Karpas-422 (cell line): Measurements from ENCODE around the gene UNCX. TPM values are rescaled to one million over a fixed set of nuclear protein-coding genes. Genes with fewer than 3 reads are reported as not detected.

Experiments
- DNase-seq: peaks from one replicate; pipeline ENCODE4 v3.0.0-alpha.2; 2015
- H2AFZ ChIP-seq: fragments of 200-600 bp; sonication (generic); 2 replicates; pipeline ENCODE4 v1.6.1; 2014; ENCODE audit warnings: antibody characterized with exemption, low read length, mixed read lengths
- H3K27ac ChIP-seq: fragments of 200-600 bp; sonication (generic); 2 replicates; pipeline ENCODE4 v1.5.1; 2014; ENCODE audit warnings: mild to moderate bottlenecking, low read length, moderate library complexity
- H3K27me3 ChIP-seq: fragments of 200-600 bp; sonication (generic); 2 replicates; pipeline ENCODE4 v1.6.1; 2014; ENCODE audit warnings: low read length, mixed read lengths
- H3K36me3 ChIP-seq: fragments of 200-600 bp; sonication (generic); 2 replicates; pipeline ENCODE4 v1.6.1; 2014; ENCODE audit warnings: low read length, mixed read lengths; ENCODE audit not compliant: insufficient read depth
- H3K4me1 ChIP-seq: fragments of 200-600 bp; sonication (generic); 2 replicates; pipeline ENCODE4 v1.6.1; 2014; ENCODE audit warnings: mild to moderate bottlenecking, low read length, mixed read lengths
- H3K4me2 ChIP-seq: fragments of 200-600 bp; sonication (generic); 2 replicates; pipeline ENCODE4 v1.6.1; 2014; ENCODE audit warnings: low read length, low read depth, mild to moderate bottlenecking; ENCODE audit not compliant: poor library complexity, severe bottlenecking
- H3K4me3 ChIP-seq: fragments of 200-600 bp; sonication (generic); 2 replicates; pipeline ENCODE4 v1.5.1; 2014; ENCODE audit warnings: mild to moderate bottlenecking, antibody characterized with exemption, low read length, mixed read lengths
- H3K79me2 ChIP-seq: fragments of 200-600 bp; sonication (generic); 2 replicates; pipeline ENCODE4 v1.6.1; 2014; ENCODE audit warnings: mild to moderate bottlenecking, low read length, mixed read lengths
- H3K9ac ChIP-seq: fragments of 200-600 bp; sonication (generic); 2 replicates; pipeline ENCODE4 v1.6.0; 2014; ENCODE audit warnings: low read length
- H3K9me2 ChIP-seq: fragments of 200-600 bp; sonication (generic), shearing (Covaris generic); replicated peaks from 2 replicates; pipeline ENCODE4 v1.6.0; 2014; ENCODE audit warnings: mild to moderate bottlenecking, low read length, moderate library complexity; ENCODE audit not compliant: insufficient read depth
- H3K9me3 ChIP-seq: fragments of 300-700, 200-600 bp; sonication (generic); 2 replicates; pipeline ENCODE4 v1.6.1; 2014; ENCODE audit warnings: low read length, mixed read lengths
- H4K20me1 ChIP-seq: fragments of 200-600 bp; sonication (generic); 2 replicates; pipeline ENCODE4 v1.6.1; 2014; ENCODE audit warnings: mild to moderate bottlenecking, antibody characterized with exemption, low read length, low read depth; ENCODE audit not compliant: insufficient read depth
- total RNA-seq: library from RNA; depleted of rRNA; stranded (reverse); fragments of >200 nt; shearing (Covaris generic); gene quantifications from 2 replicates; pipeline ENCODE4 v1.2.3, GENCODE V29; 2014; ENCODE audit warnings: low replicate concordance

Gene UNCX
- total RNA-seq, 1 experiment from 2014 or later: not detected

- no peak for DNase-seq
- no peaks in the 10 kb centered on the region for H3K36me3 ChIP-seq
Observed at GRCh38 chr7:1233333-1234048, 819 bp downstream of the UNCX start.

GRCh38 chr7:1234049-1234880, 1.6 kb downstream of the UNCX start:
- H3K9me3 ChIP-seq: no peaks in the 10 kb centered on the region
- H3K4me2 ChIP-seq: no peak overlapping the region
- H4K20me1 ChIP-seq: no peaks in the 10 kb centered on the region
- no peak overlapping the region for H3K9ac ChIP-seq
- no peaks in the 10 kb centered on the region for H3K79me2 ChIP-seq
- no peak overlapping the region for H3K27ac ChIP-seq
- H3K4me1 ChIP-seq: no peaks in the 10 kb centered on the region
- no peaks in the 10 kb centered on the region for H3K36me3 ChIP-seq
- H3K27me3 ChIP-seq: no peaks in the 10 kb centered on the region
- no peak overlapping the region for H3K4me3 ChIP-seq
- no peak for DNase-seq
- no peaks in the 10 kb centered on the region for H3K9me2 ChIP-seq
- no peak overlapping the region for H2AFZ ChIP-seq

More at GRCh38 chr7:1233333-1234048, 819 bp downstream of the UNCX start:
- no peaks in the 10 kb centered on the region for H4K20me1 ChIP-seq
- H3K4me2 ChIP-seq: no peak overlapping the region
- H3K9me3 ChIP-seq: no peaks in the 10 kb centered on the region
- H2AFZ ChIP-seq: no peak overlapping the region
- H3K9ac ChIP-seq: no peak overlapping the region
- H3K27me3 ChIP-seq: no peaks in the 10 kb centered on the region
- H3K4me1 ChIP-seq: no peaks in the 10 kb centered on the region
- H3K27ac ChIP-seq: no peak overlapping the region
- H3K79me2 ChIP-seq: no peaks in the 10 kb centered on the region
- no peak overlapping the region for H3K4me3 ChIP-seq
- no peaks in the 10 kb centered on the region for H3K9me2 ChIP-seq

GRCh38 chr7:1234881-1235500, 2.3 kb downstream of the UNCX start:
- no peak overlapping the region for H2AFZ ChIP-seq
- no peaks in the 10 kb centered on the region for H3K9me3 ChIP-seq
- no peaks in the 10 kb centered on the region for H3K4me1 ChIP-seq
- H3K9me2 ChIP-seq: no peaks in the 10 kb centered on the region
- no peak overlapping the region for H3K4me2 ChIP-seq
- no peaks in the 10 kb centered on the region for H3K27me3 ChIP-seq
- H3K36me3 ChIP-seq: no peaks in the 10 kb centered on the region
- no peak overlapping the region for H3K4me3 ChIP-seq
- H3K27ac ChIP-seq: no peak overlapping the region
- H3K79me2 ChIP-seq: no peaks in the 10 kb centered on the region
- H3K9ac ChIP-seq: no peak overlapping the region
- no peaks in the 10 kb centered on the region for H4K20me1 ChIP-seq
- no peak for DNase-seq

GRCh38 chr7:1235501-1236131, 2.9 kb downstream of the UNCX start:
- H3K4me3 ChIP-seq: no peak overlapping the region
- H3K27ac ChIP-seq: no peak overlapping the region
- H3K9ac ChIP-seq: no peak overlapping the region
- no peaks in the 10 kb centered on the region for H4K20me1 ChIP-seq
- no peaks in the 10 kb centered on the region for H3K9me2 ChIP-seq
- no peaks in the 10 kb centered on the region for H3K79me2 ChIP-seq
- no peaks in the 10 kb centered on the region for H3K27me3 ChIP-seq
- H2AFZ ChIP-seq: no peak overlapping the region
- H3K9me3 ChIP-seq: no peaks in the 10 kb centered on the region
- H3K4me1 ChIP-seq: no peaks in the 10 kb centered on the region
- DNase-seq: no peak
- H3K4me2 ChIP-seq: no peak overlapping the region
- H3K36me3 ChIP-seq: no peaks in the 10 kb centered on the region

- Histone ChIP-seq H3K27me3 (no peaks in the 10 kb centered on the region), H3K4me1 (no peaks in the 10 kb centered on the region), H3K4me3 (no peak overlapping the region), H3K27ac (no peak overlapping the region), H3K9me2 (no peaks in the 10 kb centered on the region), H3K9me3 (no peaks in the 10 kb centered on the region), H2AFZ (no peak overlapping the region), H3K36me3 (no peaks in the 10 kb centered on the region), H3K4me2 (no peak overlapping the region), H4K20me1 (no peaks in the 10 kb centered on the region), H3K79me2 (no peaks in the 10 kb centered on the region), H3K9ac (no peak overlapping the region)
- DNase-seq: no peak
Observed at GRCh38 chr7:1236132-1236661, 3.5 kb downstream of the UNCX start.

GRCh38 chr7:1236831-1237701, 4.4 kb downstream of the UNCX start:
- Histone ChIP-seq H3K4me1 (no peaks in the 10 kb centered on the region), H4K20me1 (no peaks in the 10 kb centered on the region), H3K36me3 (no peaks in the 10 kb centered on the region), H3K4me2 (no peak overlapping the region), H3K27me3 (no peaks in the 10 kb centered on the region), H3K4me3 (no peak overlapping the region), H3K9me3 (no peaks in the 10 kb centered on the region), H3K9me2 (no peaks in the 10 kb centered on the region), H3K79me2 (no peaks in the 10 kb centered on the region), H3K9ac (no peak overlapping the region), H3K27ac (no peak overlapping the region), H2AFZ (no peak overlapping the region)
- DNase-seq: no peak

GRCh38 chr7:1237704-1238255, 5.1 kb downstream of the UNCX start:
- Histone ChIP-seq H3K4me3 (no peak overlapping the region), H3K9me2 (no peaks in the 10 kb centered on the region), H3K4me1 (no peaks in the 10 kb centered on the region), H3K36me3 (no peaks in the 10 kb centered on the region), H3K27me3 (no peaks in the 10 kb centered on the region), H3K79me2 (no peaks in the 10 kb centered on the region), H3K27ac (no peak overlapping the region), H4K20me1 (no peaks in the 10 kb centered on the region), H3K9ac (no peak overlapping the region), H3K9me3 (no peaks in the 10 kb centered on the region), H2AFZ (no peak overlapping the region), H3K4me2 (no peak overlapping the region)
- DNase-seq: no peak
